NCI-H460 (cell line): ENCODE measurements around the gene RAVER2. TPM values are rescaled to one million over a fixed set of nuclear protein-coding genes. Genes with fewer than 3 reads are reported as not detected.
"Not testable (repeated sequence)": the region's sequence is repeated elsewhere in the genome, so short reads cannot be mapped to it uniquely, and the experiment has no call there.

ENCODE experiments used
- DNase-seq: peaks from one replicate; pipeline ENCODE4 v3.0.0-alpha.2; 2016; ENCODE audit warnings: low read depth; ENCODE audit errors: extremely low read depth
- polyA plus RNA-seq: library from polyadenylated mRNA; depleted of rRNA; stranded (reverse); fragments of >200 nt; gene quantifications from 2 replicates; pipeline ENCODE4 v1.2.3, GENCODE V29; 2014; cell fraction: nucleus; rRNA removed
- total RNA-seq: library from RNA; depleted of rRNA; stranded (reverse); fragments of >200 nt; shearing (Covaris generic); gene quantifications from 2 replicates; pipeline ENCODE4 v1.2.3, GENCODE V29; 2014; rRNA removed

Gene RAVER2, protein sequence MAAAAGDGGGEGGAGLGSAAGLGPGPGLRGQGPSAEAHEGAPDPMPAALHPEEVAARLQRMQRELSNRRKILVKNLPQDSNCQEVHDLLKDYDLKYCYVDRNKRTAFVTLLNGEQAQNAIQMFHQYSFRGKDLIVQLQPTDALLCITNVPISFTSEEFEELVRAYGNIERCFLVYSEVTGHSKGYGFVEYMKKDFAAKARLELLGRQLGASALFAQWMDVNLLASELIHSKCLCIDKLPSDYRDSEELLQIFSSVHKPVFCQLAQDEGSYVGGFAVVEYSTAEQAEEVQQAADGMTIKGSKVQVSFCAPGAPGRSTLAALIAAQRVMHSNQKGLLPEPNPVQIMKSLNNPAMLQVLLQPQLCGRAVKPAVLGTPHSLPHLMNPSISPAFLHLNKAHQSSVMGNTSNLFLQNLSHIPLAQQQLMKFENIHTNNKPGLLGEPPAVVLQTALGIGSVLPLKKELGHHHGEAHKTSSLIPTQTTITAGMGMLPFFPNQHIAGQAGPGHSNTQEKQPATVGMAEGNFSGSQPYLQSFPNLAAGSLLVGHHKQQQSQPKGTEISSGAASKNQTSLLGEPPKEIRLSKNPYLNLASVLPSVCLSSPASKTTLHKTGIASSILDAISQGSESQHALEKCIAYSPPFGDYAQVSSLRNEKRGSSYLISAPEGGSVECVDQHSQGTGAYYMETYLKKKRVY
- 11.8 and 13.2 TPM in 2 replicates for total RNA-seq
- 15.6 and 19.2 TPM in 2 replicates for polyA plus RNA-seq

GRCh38 chr1:64744492-64745180 is at the start of gene RAVER2:
RAVER2 (plus strand) TSS chr1:64745075; CDS start chr1:64745173, 98 bp downstream.
- DNase-seq = peak; percentile 36

GRCh38 chr1:64696879-64697278 is 48.0 kb upstream of the RAVER2 start:
- no peak for DNase-seq

- DNase-seq = no peak
These were observed 45.5 kb upstream of the RAVER2 start for GRCh38 chr1:64699327-64699726.

GRCh38 chr1:64701071-64701470 is 43.8 kb upstream of the RAVER2 start:
- DNase-seq = no peak

GRCh38 chr1:64701886-64702285 is 43.0 kb upstream of the RAVER2 start:
- no peak for DNase-seq

DNA sequence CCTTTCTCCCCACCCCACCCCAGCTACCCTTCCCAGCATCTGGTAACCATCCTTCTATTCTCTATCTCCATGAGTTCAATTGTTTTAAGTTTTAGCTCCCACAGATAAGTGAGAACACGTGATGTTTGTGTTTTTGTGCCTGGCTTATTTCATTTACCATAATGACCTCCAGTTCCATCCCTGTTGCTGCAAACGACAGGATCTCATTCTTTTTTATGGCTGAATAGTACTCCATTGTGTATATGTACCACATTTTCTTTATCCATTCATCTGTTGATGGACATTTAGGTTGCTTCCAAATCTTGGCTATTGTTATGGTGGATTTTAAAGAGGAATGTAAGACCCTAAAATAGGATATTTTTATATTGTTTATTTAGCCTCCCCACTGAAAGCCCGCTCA is 42.2 kb upstream of the RAVER2 start:
- DNase-seq = not testable (repeated sequence)

DNA sequence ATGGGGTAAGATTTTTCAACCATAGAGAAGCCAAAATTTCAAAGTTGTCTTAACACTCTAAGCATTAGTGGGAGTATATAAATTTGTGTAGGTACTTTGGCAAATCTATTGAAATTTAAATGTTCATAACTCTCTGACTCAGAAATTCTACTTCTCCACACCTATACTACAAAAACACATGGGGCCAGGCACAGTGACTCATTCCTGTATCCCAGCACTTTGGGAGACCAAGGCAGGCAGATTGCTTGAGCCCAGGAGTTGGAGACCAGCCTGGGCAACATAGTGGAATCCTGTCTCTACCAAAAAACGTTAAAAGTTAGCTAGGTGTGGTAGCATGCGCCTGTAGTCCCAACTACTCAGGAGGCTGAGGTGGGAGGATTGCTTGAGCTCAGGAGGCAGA is 41.3 kb upstream of the RAVER2 start:
- DNase-seq = no peak

DNA sequence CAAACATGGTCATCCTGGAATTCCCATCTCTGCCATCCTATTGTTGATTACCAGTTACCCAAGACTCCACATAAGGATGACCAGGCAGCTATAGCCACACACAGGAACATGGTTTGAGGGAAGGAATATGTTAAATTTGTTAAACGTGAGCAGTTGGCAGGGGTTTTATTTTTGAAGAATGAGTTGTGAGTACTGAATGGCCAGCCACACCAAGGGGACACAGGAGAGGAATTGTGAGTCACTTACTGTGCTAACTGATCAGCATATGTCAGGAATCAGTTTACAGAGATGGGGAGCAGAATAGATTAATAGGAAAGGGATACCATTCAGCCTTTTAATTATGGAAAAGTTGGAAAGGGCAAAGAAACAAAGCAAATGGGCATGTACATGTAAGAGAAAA is 39.3 kb upstream of the RAVER2 start:
- no peak for DNase-seq

DNA sequence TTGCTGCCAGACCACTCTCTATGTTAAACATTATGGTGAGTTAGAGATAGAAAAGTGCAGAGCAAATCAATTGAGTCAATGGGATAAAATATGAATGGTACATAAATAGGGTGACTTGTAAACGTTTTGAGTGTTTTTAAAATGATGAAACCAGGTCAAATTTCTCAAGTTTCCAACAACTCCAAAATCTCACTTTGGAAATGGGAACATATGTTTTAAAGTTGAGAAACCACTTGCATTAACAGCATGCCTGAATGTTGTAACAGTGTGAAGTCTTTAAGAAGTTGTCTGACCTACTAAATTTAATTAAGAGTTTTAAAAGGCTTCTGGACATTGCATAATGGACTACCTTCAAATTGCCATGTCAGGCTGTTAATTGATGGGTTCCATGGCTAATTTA is 33.6 kb upstream of the RAVER2 start:
- no peak for DNase-seq

GRCh38 chr1:64712049-64712448 is 32.8 kb upstream of the RAVER2 start:
- no peak for DNase-seq

- no peak for DNase-seq
These were observed 29.7 kb upstream of the RAVER2 start for GRCh38 chr1:64715186-64715585.

GRCh38 chr1:64721135-64721534 is 23.7 kb upstream of the RAVER2 start:
- no peak for DNase-seq

DNA sequence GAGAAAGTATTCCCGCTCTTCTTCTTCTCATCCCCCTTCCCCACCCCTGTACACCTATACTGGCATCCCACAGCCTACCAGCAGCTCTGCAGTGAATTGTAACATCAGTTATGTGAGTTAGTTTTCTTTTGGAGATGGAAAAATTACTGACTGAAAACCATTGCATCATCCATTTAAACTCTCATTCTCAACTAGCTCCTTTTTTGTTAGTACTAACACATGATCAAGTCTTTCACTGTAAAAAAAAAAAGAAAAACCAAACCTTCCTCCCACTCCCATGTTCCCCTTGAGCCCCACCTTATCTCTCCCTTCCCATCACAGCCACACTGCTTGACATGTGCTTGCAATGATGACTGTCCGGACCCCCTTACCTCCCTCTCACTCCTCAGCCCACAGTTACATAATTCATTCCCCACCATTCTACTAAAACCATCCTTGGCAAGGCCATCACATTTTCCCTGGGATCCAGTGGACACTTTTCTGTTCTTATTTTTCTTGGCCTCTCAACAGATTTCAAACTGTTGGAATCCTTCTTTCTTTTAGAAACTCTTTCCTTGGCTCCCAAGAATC is 23.2 kb upstream of the RAVER2 start:
- no peak for DNase-seq

GRCh38 chr1:64727861-64728260 is 17.0 kb upstream of the RAVER2 start:
- DNase-seq = no peak

DNA sequence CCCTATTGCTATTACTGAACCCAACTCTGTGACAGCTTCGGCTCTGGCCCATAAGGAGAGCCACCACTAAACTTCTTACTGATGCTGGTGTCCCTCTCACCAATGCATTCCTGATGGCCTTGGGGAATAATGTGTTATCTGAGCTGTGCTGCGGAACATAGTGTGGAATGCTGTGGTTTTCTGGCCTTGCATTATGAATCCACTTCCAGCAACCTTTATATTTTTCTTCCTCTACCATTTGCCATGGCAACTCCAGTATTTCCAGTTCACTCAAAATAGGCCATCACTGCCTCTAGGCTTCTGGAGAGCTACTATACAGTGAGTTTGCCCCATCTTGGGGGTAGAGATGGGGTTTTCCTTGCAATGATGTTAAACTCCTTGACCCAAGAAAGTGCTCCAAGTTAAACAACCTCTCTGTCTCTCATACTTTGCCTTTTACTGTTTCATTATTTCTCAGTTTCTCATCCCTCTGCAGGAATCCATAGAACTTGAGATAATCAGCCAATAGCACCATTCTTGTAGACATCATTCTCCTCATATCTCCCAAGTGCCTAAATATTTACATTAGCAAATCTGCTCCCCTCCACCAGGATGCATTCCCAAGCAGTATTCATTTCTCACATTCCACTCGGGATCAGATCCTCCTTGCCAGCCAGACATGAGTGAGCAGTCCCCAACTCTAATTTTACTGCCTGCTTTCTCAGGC is 11.1 kb upstream of the RAVER2 start:
- DNase-seq = no peak

DNA sequence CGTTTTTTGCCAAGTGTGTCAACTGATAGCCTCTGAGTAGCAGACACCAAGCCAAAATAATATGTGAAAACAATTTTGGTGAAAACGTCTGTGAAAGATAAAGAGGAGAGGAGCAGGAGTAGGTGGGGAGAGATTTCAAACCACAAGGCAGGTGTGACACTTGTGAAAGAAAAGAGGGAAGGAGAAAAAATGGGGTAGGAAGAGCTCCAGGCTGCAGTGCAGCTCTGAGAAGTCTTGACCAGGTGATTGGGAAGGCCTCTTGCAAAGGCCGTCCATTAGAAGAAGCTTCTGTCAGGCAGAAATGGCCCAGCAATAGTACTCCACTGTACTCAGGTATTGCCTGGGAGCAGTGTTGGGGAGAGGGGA is 10.6 kb upstream of the RAVER2 start:
- no peak for DNase-seq

DNA sequence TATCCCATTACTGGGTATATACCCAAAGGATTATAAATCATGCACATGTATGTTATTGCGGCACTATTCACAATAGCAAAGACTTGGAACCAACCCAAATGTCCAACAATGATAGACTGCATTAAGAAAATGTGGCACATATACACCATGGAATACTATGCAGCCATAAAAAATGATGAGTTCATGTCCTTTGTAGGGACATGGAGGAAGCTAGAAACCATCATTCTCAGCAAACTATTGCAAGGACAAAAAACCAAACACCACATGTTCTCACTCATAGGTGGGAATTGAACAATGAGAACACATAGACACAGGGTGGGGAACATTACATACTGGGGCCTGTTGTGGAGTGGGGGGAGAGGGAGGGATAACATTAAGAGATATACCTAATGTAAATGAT is 4.2 kb upstream of the RAVER2 start:
- DNase-seq = not testable (repeated sequence)

GRCh38 chr1:64743954-64744491 is 852 bp upstream of the RAVER2 start:
- no peak for DNase-seq

- DNase-seq = no peak
These were observed 508 bp downstream of the RAVER2 start for GRCh38 chr1:64745181-64745985.
